ENCODE results near the gene RGL2.

The RGL2 gene

GRCh38 chr6:33315793-33316602 is 17.3 kb upstream of the RGL2 start:
- DNase-seq: no peak

DNA sequence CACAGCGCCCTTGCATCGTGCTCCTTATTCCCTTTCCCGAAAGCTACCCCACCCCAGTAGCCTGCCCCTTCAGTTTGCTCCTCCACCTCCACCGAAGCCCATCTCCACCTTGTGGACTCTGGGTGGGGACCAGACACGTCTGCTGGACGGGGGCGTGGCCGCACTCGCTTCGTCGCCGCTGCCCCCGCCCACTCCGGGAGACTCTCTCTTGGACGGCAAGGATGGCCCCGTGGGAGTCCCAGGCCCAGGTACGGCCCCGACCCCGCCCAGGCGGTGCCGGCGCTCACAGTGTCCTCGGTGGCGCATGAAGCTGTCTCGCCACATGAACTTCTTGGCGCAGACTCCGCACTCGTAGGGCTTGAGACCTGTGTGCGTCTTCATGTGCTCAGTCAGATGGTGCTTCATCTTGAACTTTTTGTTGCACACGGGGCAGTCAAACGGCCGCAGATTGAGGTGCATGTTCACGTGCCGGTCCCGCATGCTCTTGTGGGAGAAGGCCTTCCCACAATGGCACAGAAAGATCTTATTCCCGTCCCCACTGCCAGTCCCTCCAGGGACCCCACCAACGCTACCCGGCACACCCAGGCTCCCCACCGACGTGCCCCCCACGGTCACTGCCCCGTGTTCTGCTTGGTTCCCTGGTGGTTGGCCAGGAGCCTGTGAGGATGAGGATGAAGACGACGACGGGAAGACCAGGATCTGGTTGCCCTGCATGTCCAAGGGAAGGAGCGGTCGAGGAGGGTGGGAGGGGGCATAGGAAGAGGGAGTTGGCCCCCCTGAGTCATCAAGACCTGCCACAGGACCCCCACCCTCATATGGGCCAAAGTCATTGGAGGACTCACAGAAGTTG is 16.4 kb upstream of the RGL2 start:
- DNase-seq: peak; percentile 17

DNA sequence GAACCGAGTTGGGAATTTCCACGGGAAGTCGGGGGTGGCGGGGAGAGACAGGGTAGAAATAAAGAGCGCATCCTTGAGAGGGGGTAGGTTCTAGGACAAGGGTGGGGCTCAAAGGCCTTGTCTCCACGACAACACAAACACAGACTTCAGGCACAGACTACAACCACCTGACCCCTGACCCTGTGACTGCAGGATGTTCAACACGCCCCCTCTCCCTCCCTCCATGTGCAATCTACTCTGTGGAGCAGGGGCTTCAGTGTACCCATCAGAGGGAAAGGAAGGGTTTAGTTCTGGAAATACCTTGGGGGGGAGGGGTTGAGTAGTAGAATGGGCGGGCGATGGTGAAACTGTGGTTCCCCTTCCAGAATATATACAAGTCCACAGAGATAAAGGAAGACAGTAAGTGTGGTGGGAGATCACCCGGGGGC is 15.8 kb upstream of the RGL2 start:
- peak; percentile 96 for DNase-seq

DNA sequence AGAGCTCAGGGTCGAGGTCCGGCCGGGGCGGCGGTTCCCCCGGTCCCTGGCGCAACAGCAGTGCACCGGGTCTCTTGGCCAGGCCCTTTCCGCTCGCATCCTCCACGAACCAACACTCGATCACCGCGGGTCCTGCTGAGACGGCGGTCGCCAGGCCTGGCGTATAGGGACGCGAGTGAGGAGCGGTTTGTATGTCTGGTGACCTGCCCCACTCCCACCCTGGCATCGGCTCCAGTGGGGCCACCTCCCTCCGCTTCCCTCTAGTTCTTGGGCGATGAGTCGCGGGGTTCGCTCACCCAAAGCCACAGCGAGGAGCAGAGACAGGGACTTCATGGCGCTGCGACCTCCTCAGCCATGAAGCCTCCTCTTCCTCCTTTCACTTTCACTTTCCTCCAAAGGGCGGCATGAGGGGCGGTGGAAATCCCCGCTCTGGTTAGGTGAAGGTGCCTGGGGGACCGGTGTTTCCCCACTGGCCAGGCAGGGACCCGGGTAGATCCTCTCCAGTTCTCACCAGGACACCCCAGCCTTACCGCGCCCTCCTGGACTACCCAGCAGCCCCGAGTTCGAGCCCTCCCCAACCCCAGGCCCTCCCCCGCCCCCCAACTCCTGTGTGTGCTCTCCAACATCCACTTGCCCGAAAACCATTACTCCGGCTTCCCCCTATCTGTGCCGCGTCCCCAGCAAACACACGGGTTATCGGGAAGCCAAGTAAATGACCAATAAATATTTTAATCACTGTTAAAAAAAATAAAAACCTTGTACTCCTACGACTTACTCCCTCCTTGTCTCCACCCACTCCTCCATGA is 15.2 kb upstream of the RGL2 start, which contains the start of gene TAPBP:
Gene TAPBP, minus strand, starts transcription at position 370 of the 806 bp plus-strand sequence. Its CDS starts 37 bp downstream, at position 333.
- peak; percentile 89 for DNase-seq

DNA sequence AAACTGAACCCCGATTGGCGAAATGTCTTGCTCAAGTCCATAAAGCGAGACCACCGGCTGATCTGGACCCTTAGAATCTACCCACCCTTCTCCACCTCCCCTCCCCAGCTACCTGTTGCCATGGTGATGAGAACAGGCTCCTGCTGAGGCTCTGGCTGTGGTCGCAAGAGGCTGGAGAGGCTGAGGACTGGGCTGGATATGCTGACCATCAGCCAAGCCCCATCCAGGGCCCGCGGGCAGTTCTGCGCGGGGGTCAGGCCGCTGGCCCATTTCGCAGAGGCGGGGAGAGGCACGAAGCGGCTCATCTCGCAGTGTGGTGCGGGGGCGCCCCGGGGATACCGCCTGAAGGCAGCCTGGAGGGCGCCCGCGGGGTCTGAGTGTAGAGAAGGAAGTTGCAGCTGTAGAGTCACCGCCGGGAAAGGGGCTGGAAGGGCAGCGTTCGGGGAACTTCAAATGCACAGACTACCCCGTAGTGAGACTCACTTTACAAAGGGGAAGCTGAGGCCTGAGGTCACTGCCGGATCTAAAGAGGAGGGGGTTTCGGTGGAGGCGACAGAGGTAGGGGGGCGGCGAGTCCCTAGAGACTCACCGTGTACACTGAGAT is 14.5 kb upstream of the RGL2 start:
- peak; percentile 81 for DNase-seq

- DNase-seq: peak; percentile 71
These were observed 13.8 kb upstream of the RGL2 start for GRCh38 chr6:33312361-33313104.

GRCh38 chr6:33306356-33306755 is 7.6 kb upstream of the RGL2 start:
- no peak for DNase-seq

DNA sequence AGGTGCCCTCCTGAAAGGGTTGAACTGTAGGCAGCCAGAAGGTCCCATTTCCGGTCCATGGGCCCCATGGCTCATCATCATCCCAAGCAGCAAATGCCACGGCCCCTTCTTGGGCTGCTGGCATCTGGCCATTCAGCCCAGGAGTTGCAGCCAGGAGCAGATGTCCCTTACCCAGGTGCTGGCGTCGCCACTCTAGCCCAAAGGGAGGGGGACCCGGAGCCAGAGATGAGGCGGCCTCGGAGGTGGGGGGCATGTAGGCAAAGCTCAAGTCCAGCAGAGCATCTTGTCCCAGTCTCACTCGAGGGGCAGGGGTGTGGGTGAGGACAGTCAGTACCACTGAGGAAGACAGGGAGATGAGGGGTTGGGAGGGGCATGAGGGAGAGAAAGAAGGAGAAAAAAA is 6.3 kb upstream of the RGL2 start:
- DNase-seq: no peak

DNA sequence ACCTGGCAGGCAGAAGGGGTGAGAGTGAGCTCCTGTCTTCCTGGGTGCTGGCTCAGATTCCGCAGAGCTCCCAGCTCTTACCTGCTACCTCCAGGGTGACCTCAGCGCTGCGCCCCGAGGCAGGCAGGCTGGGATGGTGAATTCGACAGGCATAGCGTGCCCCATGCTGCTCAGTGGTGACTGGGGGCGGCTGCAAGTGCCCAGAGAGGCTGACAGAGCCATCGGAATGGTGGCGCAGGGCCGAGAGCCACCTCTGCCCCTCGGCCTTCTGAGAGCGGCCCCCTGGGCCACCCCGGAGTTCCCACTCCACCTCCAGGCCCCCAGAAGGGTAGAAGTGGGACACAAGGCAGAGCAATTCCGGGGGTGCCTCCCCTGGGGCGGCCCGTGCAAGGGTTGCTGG is 5.5 kb upstream of the RGL2 start:
- no peak for DNase-seq

DNA sequence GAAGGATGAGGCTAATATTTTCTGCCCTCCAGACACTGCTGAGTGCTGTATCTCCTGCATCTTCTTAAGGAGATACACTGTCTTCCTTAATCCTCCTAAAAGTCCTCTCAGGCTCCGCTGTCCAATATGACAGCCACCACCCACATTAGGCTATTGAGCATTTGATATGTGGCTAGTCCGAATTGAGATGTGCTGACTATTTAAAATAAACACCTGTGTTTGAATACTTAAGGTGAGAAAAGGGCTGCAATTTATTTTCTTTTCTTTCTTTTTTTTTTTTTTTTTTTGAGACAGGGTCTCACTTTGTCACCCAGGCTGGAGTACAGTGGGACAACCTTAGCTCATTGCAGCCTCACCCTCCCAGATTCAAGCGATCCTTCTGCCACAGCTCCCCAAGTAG is 3.1 kb upstream of the RGL2 start:
- no peak for DNase-seq

- peak; percentile 92 for DNase-seq
These were observed 649 bp upstream of the RGL2 start for GRCh38 chr6:33299237-33299944.

DNA sequence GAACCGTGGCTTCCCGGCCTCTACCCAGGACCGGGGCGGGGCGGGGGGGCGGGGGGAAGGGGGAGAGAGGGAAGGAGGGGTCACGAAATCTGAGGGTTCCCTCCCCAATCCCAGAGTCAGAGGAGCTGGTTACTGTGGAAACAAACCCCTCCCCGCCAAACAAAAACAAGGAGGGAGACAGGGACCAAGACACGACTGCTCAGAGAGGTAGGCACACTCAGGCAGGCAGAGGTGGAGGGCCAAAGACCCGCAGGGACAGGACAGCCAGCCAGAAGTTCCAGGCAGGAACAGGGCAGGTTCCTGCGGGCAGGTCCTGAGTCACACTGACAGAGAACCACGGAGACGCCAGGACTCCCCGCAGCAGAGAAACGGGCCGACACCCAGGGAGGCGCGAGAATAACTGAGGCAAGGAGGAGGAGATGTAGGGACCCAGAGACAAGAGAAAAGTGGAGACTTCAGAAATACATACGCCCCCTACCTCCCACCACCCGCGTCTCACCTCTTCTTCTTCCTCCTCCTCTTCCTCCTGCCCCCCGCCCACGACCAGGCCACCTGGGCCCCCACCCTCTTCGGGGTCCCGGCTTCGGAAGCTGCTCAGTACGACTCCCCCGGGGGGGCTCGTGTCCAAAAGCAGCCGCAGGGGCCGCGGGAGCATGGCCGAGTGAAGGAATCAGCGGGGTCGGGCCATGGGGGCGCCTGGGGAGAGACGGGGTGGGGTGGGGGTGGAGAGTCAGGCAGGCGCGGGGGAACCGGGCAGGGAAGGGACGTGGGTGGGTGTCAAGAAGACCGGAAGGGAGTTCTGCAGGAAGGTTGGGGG is 578 bp downstream of the RGL2 start:
- DNase-seq: peak; percentile 63

DNA sequence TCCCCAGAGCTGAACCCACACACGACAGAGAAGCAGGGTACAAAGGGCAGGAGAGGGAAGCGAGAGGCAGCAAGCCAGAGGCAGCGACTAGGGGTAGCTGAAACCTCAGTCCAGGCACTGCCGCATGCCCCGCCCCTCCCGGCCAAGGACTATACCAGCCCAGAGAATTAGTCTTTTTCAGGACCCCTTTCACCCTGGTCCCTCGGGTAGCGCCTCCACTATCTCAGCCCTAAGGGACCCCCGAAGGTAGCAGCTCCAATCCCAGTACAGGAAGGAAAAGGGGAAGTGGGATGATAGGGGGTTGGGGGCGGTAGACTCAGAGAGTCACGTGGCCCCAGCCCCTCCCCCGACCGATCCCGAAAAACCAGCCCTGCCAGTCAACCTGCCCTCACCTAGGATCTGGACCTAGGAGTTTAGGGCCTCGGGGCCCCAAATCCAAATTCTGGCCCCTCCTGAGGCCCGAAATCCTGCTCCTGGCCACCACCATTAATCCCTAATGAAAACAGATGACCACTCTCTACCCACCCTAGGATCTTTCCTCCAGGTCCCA is 1.3 kb downstream of the RGL2 start:
- DNase-seq: no peak

GRCh38 chr6:33296797-33297405 is 1.8 kb downstream of the RGL2 start:
- DNase-seq: no peak

GRCh38 chr6:33295621-33296369 is 2.9 kb downstream of the RGL2 start:
- DNase-seq: no peak

- DNase-seq: no peak
These were observed 4.5 kb downstream of the RGL2 start for GRCh38 chr6:33294086-33294823.

- no peak for DNase-seq
These were observed 5.6 kb downstream of the RGL2 start for GRCh38 chr6:33292996-33293682.

All from inflammatory macrophage treated with lipopolysaccharide for 4 hours (primary cell).